Measurements from ENCODE around the gene FHAD1. TPM values are rescaled to one million over a fixed set of nuclear protein-coding genes. Genes with fewer than 3 reads are reported as not detected.

The FHAD1 gene
- total and polyA plus RNA-seq, 11 donors: 0.06 to 1.1 (median 0.12) TPM; not detected in 4

DNA sequence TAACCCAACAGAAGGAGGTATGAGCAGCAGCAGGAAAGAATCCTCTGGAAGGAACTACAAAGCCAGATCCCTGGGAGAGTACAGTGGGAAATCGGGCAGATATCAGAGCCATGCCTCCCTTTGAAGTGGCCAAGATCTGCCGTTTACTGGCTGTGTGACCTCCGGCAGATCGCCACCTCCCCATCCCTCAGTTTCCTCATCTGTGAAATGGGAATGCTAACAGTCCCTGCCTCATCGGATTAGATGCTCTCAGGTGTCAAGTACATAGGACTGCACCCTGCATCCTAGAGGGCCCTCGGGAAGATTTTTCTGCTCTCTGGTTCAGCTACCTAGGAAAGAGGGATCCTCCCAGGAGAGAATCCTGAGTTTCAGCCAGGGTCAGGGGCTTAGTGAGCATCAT is 102.1 kb downstream of the FHAD1 start:
- no peak for ATAC-seq
- no peak overlapping the region for H3K4me3 ChIP-seq
- WGBS, 4 donors: 95 to 97% (median 95%) methylated on average over 6 of the region's 6 CpGs
- peaks cover 0 to 43% (median 8%) of the 10 kb centered on the region in 12 donors for H3K4me1 ChIP-seq
- H3K27ac ChIP-seq: no peak overlapping the region
- no peak for DNase-seq
- intact Hi-C loops (cut with DNase I): no loop called here
- H3K27me3 ChIP-seq: no peaks in the 10 kb centered on the region
- no peaks in the 10 kb centered on the region for H3K9me3 ChIP-seq
- TF ChIP-seq, protein P1, sequence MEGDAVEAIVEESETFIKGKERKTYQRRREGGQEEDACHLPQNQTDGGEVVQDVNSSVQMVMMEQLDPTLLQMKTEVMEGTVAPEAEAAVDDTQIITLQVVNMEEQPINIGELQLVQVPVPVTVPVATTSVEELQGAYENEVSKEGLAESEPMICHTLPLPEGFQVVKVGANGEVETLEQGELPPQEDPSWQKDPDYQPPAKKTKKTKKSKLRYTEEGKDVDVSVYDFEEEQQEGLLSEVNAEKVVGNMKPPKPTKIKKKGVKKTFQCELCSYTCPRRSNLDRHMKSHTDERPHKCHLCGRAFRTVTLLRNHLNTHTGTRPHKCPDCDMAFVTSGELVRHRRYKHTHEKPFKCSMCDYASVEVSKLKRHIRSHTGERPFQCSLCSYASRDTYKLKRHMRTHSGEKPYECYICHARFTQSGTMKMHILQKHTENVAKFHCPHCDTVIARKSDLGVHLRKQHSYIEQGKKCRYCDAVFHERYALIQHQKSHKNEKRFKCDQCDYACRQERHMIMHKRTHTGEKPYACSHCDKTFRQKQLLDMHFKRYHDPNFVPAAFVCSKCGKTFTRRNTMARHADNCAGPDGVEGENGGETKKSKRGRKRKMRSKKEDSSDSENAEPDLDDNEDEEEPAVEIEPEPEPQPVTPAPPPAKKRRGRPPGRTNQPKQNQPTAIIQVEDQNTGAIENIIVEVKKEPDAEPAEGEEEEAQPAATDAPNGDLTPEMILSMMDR (IDR thresholded peaks at IDR 0.05): no peak
- no peak for TF ChIP-seq POLR2A (IDR thresholded peaks at IDR 0.05)
- no peaks in the 10 kb centered on the region for H3K36me3 ChIP-seq

DNA sequence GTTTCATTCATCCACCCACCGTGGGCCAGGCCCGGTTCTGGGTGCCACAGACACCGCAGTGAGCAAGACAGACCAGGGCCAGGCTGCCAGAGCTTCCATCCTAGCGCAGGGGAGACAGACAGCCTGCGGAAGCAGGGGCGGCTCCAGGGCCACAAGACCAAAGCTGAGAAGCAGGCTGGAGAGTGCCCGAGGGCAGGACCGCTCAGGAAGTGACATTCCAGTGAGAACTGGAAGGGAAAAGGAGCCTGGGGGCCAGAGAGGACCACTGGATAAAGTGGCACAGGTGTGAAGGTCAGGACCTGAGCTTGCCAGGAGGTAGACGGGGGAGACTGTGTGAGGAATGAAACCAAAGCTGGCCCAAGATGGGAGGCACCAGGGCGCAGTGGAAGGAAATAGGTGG is 103.1 kb downstream of the FHAD1 start:
- intact Hi-C loops (cut with DNase I): no loop called here
- H3K9me3 ChIP-seq: no peaks in the 10 kb centered on the region
- no peaks in the 10 kb centered on the region for H3K27me3 ChIP-seq
- ATAC-seq (no peak), DNase-seq (no peak)
- no peak overlapping the region for H3K4me3 ChIP-seq
- peaks cover 0 to 33% (median under 1%) of the 10 kb centered on the region in 12 donors for H3K4me1 ChIP-seq
- no peak overlapping the region for H3K27ac ChIP-seq
- WGBS, 4 donors: 92 to 95% (median 94%) methylated on average over 10 of the region's 10 CpGs
- no peaks in the 10 kb centered on the region for H3K36me3 ChIP-seq
- TF ChIP-seq, protein P1 (IDR thresholded peaks at IDR 0.05): no peak
- TF ChIP-seq POLR2A (IDR thresholded peaks at IDR 0.05): no peak

DNA sequence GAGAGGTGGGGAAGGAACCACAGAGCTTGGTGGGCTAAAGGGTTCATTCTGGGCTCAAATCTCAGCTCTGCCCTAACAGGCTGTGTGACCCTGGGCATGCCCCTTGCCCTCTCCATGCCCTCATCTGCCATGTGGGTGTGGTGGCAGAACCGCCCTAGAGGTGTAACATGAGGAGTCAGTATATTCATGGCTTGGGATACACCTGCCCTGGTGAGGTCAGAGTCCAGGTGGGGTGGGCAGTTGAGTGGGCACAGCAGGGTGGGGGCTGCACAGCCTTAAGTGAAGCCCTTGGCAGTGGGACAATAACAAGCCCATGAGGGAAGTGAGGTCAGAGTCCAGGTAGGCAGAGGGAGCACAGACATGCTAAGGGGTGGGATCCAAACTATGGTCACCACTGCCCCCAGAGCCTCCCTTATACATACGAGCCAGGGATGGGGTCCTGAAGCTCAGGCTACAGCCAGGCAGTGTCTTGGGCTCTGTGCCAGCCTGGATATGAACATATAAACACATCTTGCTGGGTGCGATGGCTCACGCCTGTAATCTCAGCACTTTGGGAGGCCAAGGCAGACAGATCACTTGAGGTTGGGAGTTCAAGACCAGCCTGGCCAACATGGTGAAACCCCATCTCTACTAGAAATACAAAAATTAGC is 103.7 kb downstream of the FHAD1 start:
- Histone ChIP-seq H3K4me1 (peaks cover 0 to 28% (median 0%) of the 10 kb centered on the region in 12 donors), H3K27ac (no peak overlapping the region), H3K27me3 (no peaks in the 10 kb centered on the region), H3K36me3 (no peaks in the 10 kb centered on the region), H3K9me3 (no peaks in the 10 kb centered on the region), H3K4me3 (no peak overlapping the region)
- DNase-seq (no peak), ATAC-seq (peak in 1 of 4 donors; percentile 14)
- 88 to 96% (median 91%) methylated on average over 4 of the region's 4 CpGs for WGBS, 4 donors
- intact Hi-C loops (cut with DNase I): no loop called here
- TF ChIP-seq, protein P1 (IDR thresholded peaks at IDR 0.05): no peak
- TF ChIP-seq POLR2A (IDR thresholded peaks at IDR 0.05): no peak

DNA sequence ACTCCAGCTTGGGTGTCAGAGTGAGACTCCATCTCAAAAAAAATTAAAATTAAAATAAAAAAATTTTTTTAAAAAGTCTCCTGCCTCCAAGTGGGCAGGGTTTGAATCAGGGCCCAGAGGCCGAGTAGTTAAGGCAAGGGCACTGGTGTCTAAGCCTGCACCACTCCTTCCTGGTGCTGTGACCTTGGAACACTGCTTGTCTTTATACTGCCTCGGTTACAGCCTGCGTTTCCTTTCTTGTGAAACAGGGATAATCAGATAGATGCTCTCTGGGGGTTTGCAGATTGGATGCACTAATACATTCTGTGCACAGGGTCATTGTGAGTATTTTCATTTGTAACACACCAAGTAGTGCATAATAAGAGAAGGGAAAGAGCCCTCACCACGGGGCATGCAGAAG is 104.3 kb downstream of the FHAD1 start:
- H3K4me1 ChIP-seq: peaks cover 0 to 21% (median 0%) of the 10 kb centered on the region in 12 donors
- TF ChIP-seq, protein P1 (IDR thresholded peaks at IDR 0.05): no peak
- no peak for TF ChIP-seq POLR2A (IDR thresholded peaks at IDR 0.05)
- H3K36me3 ChIP-seq: no peaks in the 10 kb centered on the region
- H3K27me3 ChIP-seq: no peaks in the 10 kb centered on the region
- DNase-seq (no peak), ATAC-seq (peak in 1 of 4 donors; percentile 32)
- H3K9me3 ChIP-seq: no peaks in the 10 kb centered on the region
- H3K27ac ChIP-seq: no peak overlapping the region
- 56 to 76% (median 67%) methylated on average over 4 of the region's 4 CpGs for WGBS, 4 donors
- H3K4me3 ChIP-seq: no peak overlapping the region
- intact Hi-C loops (cut with DNase I): no loop called here
